HG03025 (cell line): ENCODE measurements around the gene GNAT1.

Source experiments
- ATAC-seq: cut with Tn5 transposase; IDR thresholded peaks from one replicate; pipeline ENCODE4 v1.9.1; 2021; ENCODE audit warnings: mild to moderate bottlenecking, moderate library complexity; ENCODE audit not compliant: unreplicated experiment, low FRiP score

GNAT1 gene

GRCh38 chr3:50174947-50175524, 16.4 kb upstream of the GNAT1 start:
- ATAC-seq = no peak

- ATAC-seq = no peak
These were observed 14.1 kb upstream of the GNAT1 start for GRCh38 chr3:50177346-50177745.

GRCh38 chr3:50179710-50180109, 11.7 kb upstream of the GNAT1 start:
- ATAC-seq = no peak

- no peak for ATAC-seq
These were observed 9.4 kb upstream of the GNAT1 start for GRCh38 chr3:50181985-50182384.

GRCh38 chr3:50182533-50183099, 8.8 kb upstream of the GNAT1 start:
- ATAC-seq = no peak

- no peak for ATAC-seq
These were observed 7.7 kb upstream of the GNAT1 start for GRCh38 chr3:50183755-50184154.

GRCh38 chr3:50184242-50184978, 7.0 kb upstream of the GNAT1 start:
- ATAC-seq = no peak

GRCh38 chr3:50185230-50185629, 6.2 kb upstream of the GNAT1 start:
- ATAC-seq = no peak

GRCh38 chr3:50186096-50186495, 5.3 kb upstream of the GNAT1 start:
- no peak for ATAC-seq

GRCh38 chr3:50187750-50188149, 3.7 kb upstream of the GNAT1 start:
- no peak for ATAC-seq

- ATAC-seq = no peak
These were observed 2.1 kb upstream of the GNAT1 start for GRCh38 chr3:50189274-50189673.

GRCh38 chr3:50189989-50190388, 1.4 kb upstream of the GNAT1 start:
- ATAC-seq = no peak

- ATAC-seq = no peak
These were observed 714 bp downstream of the GNAT1 start for GRCh38 chr3:50192124-50192523.

GRCh38 chr3:50192689-50193141, 1.3 kb downstream of the GNAT1 start:
- no peak for ATAC-seq

- ATAC-seq = no peak
These were observed 1.9 kb downstream of the GNAT1 start for GRCh38 chr3:50193286-50193685.

- no peak for ATAC-seq
These were observed 2.3 kb downstream of the GNAT1 start for GRCh38 chr3:50193746-50194127.

- ATAC-seq = no peak
These were observed 2.9 kb downstream of the GNAT1 start for GRCh38 chr3:50194128-50194902.

- no peak for ATAC-seq
These were observed 3.6 kb downstream of the GNAT1 start for GRCh38 chr3:50194903-50195500.

GRCh38 chr3:50195501-50196252, 4.3 kb downstream of the GNAT1 start:
- ATAC-seq = no peak

- ATAC-seq = no peak
These were observed 4.9 kb downstream of the GNAT1 start for GRCh38 chr3:50196253-50196801.
